HEK293 (cell line): Measurements from ENCODE around the gene FRY.
A peak's percentile ranks its signal among the peaks of the same experiment; 100 is the strongest.

Source experiments
- CTCF ChIA-PET: fragments of 350-600 bp; formaldehyde crosslinking; extraction: SDS; loops from one replicate; lab custom pipeline; 2021; ENCODE audit warnings: antibody characterized with exemption; lab: Yijun Ruan, JAX
- POLR2A ChIA-PET: fragments of 300-600 bp; formaldehyde crosslinking; extraction: SDS; loops from one replicate; lab custom pipeline; 2020; ENCODE audit warnings: antibody characterized with exemption, inconsistent platforms; lab: Yijun Ruan, JAX
- H3K27ac ChIP-seq: fragments of 200-500 bp; sonication (Bioruptor generic); 2 replicates; pipeline ENCODE4 v1.5.1; 2014; ENCODE audit warnings: low read depth, low read length, control low read depth, inconsistent platforms; ENCODE audit errors: extremely low read depth
- H3K36me3 ChIP-seq, 2 experiments: fragments of 200-500 bp in 1 of 2; sonication (Bioruptor generic) in 1 of 2; 1 replicate in 1 of 2; 2 replicates in 1 of 2; pipeline ENCODE4 v1.5.1; 2014 to 2017; ENCODE audit warnings: inconsistent platforms in 2 of 2, low read length in 2 of 2; ENCODE audit not compliant: control insufficient read depth in 2 of 2, insufficient read depth in 1 of 2
- H3K4me1 ChIP-seq: fragments of 200-500 bp; sonication (Bioruptor generic); 2 replicates; pipeline ENCODE4 v1.5.1; 2014; ENCODE audit warnings: mild to moderate bottlenecking, low read length, inconsistent platforms; ENCODE audit not compliant: control insufficient read depth, insufficient read depth
- H3K4me3 ChIP-seq: 2 replicates; pipeline ENCODE4 v1.5.1; 2011; ENCODE audit warnings: low read depth, mild to moderate bottlenecking, control low read depth, low read length, moderate library complexity
- H3K9me3 ChIP-seq: fragments of 200-500 bp; sonication (Bioruptor generic); 2 replicates; pipeline ENCODE4 v1.5.1; 2014; ENCODE audit warnings: low read depth, low read length, inconsistent platforms; ENCODE audit not compliant: control insufficient read depth, insufficient read depth
- SP3 ChIP-seq: fragments of 450-650 bp; formaldehyde crosslinking; IDR thresholded peaks from 2 replicates; pipeline ENCODE4 v1.5.1; 2016; ENCODE audit warnings: missing biosample characterization, missing genetic modification characterization
- ZNF146 ChIP-seq: fragments of 450-650 bp; formaldehyde crosslinking; IDR thresholded peaks from 2 replicates; pipeline ENCODE4 v1.5.1; 2016; ENCODE audit warnings: missing biosample characterization, missing genetic modification characterization
- ZNF169 ChIP-seq: fragments of 450-650 bp; formaldehyde crosslinking; IDR thresholded peaks from 2 replicates; pipeline ENCODE4 v1.5.1; 2016; ENCODE audit warnings: missing biosample characterization, missing genetic modification characterization
- ZNF175 ChIP-seq: fragments of 450-650 bp; formaldehyde crosslinking; IDR thresholded peaks from 2 replicates; pipeline ENCODE4 v1.5.1; 2016; ENCODE audit warnings: missing biosample characterization, missing genetic modification characterization
- ZNF311 ChIP-seq: fragments of 450-650 bp; formaldehyde crosslinking; IDR thresholded peaks from 2 replicates; pipeline ENCODE4 v1.5.1; 2017; ENCODE audit warnings: missing biosample characterization, missing genetic modification characterization, borderline replicate concordance
- ZNF335 ChIP-seq: fragments of 450-650 bp; formaldehyde crosslinking; conservative IDR thresholded peaks from 2 replicates; pipeline ENCODE4 v1.5.1; 2016; ENCODE audit warnings: missing biosample characterization, missing genetic modification characterization
- ZNF391 ChIP-seq: fragments of 450-650 bp; formaldehyde crosslinking; IDR thresholded peaks from 2 replicates; pipeline ENCODE4 v1.5.1; 2016; ENCODE audit warnings: low read depth, missing biosample characterization, missing genetic modification characterization, borderline replicate concordance
- ZNF548 ChIP-seq: fragments of 450-650 bp; formaldehyde crosslinking; IDR thresholded peaks from 2 replicates; pipeline ENCODE4 v1.5.1; 2016; ENCODE audit warnings: missing biosample characterization, missing genetic modification characterization
- ZNF654 ChIP-seq: fragments of 450-650 bp; formaldehyde crosslinking; IDR thresholded peaks from 2 replicates; pipeline ENCODE4 v1.5.1; 2016; ENCODE audit warnings: low read depth, missing biosample characterization, missing genetic modification characterization
- ZNF785 ChIP-seq: fragments of 450-650 bp; formaldehyde crosslinking; IDR thresholded peaks from 2 replicates; pipeline ENCODE4 v1.5.1; 2016; ENCODE audit warnings: missing biosample characterization, missing genetic modification characterization
- ZXDB ChIP-seq: fragments of 450-650 bp; formaldehyde crosslinking; IDR thresholded peaks from 2 replicates; pipeline ENCODE4 v1.5.1; 2016; ENCODE audit warnings: missing biosample characterization, missing genetic modification characterization
- TF ChIP-seq, protein P1 (sequence below): fragments of 450-650 bp; formaldehyde crosslinking; IDR thresholded peaks from 2 replicates; pipeline ENCODE4 v1.5.1; 2017; ENCODE audit warnings: missing biosample characterization, missing genetic modification characterization
- TF ChIP-seq, protein P2 (sequence below): fragments of 450-650 bp; formaldehyde crosslinking; IDR thresholded peaks from 2 replicates; pipeline ENCODE4 v1.5.1; 2016; ENCODE audit warnings: missing biosample characterization, missing genetic modification characterization
- TF ChIP-seq, protein P3 (sequence below): fragments of 450-650 bp; IDR thresholded peaks from 2 replicates; pipeline ENCODE4 v1.5.1; 2018; ENCODE audit warnings: missing biosample characterization, missing genetic modification characterization

Gene FRY

DNA sequence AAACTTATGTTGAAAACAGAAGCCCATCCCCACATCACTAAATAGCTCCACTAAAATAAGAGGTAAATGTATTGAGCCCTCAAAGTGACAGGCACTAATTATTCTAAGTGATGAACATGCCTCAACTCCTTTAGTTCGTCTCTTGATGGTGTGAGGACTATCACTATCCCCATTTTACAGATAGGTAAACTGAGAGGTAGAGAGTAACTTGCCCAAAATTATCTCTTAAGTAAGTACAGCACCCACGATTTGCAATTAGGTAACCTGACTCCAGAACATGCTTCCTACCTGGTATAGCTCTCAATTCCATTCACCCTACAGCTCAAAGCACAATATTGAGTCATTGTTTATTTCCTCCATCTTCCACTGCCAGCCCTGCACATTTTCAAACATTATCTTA, 270.9 kb downstream of the FRY start:
- no peaks in the 10 kb centered on the region for H3K4me1 ChIP-seq
- CTCF ChIA-PET, result interaction anchor here (0.9 kb wide), 1 partner anchor 16 kb away, joined by 3 read pairs; no protein-coding TSS in a partner anchor
- no peaks in the 10 kb centered on the region for H3K36me3 ChIP-seq
- no peaks in the 10 kb centered on the region for H3K9me3 ChIP-seq
- no peak overlapping the region for H3K4me3 ChIP-seq
- POLR2A ChIA-PET, result interaction anchor here (1.6 kb wide), 1 partner anchor 13 kb away, joined by 6 read pairs; the partner anchor contains the start of genes BRCA2 and ZAR1L
- no peak overlapping the region for H3K27ac ChIP-seq
- TF ChIP-seq ZNF548 (tag by site-specific recombination) (no peak), SP3 (no peak), ZNF146 (no peak), ZNF175 (tag by site-specific recombination) (no peak), ZNF311 (tag by site-specific recombination) (no peak)
- TF ChIP-seq, protein P1, sequence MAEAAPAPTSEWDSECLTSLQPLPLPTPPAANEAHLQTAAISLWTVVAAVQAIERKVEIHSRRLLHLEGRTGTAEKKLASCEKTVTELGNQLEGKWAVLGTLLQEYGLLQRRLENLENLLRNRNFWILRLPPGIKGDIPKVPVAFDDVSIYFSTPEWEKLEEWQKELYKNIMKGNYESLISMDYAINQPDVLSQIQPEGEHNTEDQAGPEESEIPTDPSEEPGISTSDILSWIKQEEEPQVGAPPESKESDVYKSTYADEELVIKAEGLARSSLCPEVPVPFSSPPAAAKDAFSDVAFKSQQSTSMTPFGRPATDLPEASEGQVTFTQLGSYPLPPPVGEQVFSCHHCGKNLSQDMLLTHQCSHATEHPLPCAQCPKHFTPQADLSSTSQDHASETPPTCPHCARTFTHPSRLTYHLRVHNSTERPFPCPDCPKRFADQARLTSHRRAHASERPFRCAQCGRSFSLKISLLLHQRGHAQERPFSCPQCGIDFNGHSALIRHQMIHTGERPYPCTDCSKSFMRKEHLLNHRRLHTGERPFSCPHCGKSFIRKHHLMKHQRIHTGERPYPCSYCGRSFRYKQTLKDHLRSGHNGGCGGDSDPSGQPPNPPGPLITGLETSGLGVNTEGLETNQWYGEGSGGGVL (tag by site-specific recombination), result no peak

DNA sequence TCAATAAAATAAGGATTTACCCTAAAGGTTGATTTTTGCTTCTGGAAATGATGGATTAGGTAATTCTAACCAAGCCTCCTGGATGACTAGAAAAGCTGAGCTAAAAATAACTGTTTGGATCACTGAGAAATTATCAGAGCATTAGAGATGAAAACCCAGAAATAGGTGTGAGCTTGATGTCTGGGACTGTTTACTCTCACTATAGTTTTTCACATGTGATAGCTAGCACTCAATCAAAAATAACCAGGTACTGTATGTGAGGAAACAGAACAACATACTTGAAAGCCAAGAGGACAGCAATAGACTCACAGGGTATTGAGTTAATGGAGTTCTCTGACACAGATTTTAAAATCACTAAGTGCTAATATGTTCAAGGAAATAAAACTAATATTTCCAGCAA, 274.1 kb downstream of the FRY start:
- Histone ChIP-seq H3K4me1 (no peaks in the 10 kb centered on the region), H3K27ac (no peak overlapping the region), H3K36me3 (no peaks in the 10 kb centered on the region), H3K4me3 (no peak overlapping the region), H3K9me3 (no peaks in the 10 kb centered on the region)
- POLR2A ChIA-PET, result interaction anchor here (1.7 kb wide), 1 partner anchor 9 kb away, joined by 4 read pairs; the partner anchor contains the start of genes BRCA2 and ZAR1L
- no peak for TF ChIP-seq ZXDB (tag by site-specific recombination)
- no peak for TF ChIP-seq ZNF169 (tag by site-specific recombination)
- TF ChIP-seq, protein P2, sequence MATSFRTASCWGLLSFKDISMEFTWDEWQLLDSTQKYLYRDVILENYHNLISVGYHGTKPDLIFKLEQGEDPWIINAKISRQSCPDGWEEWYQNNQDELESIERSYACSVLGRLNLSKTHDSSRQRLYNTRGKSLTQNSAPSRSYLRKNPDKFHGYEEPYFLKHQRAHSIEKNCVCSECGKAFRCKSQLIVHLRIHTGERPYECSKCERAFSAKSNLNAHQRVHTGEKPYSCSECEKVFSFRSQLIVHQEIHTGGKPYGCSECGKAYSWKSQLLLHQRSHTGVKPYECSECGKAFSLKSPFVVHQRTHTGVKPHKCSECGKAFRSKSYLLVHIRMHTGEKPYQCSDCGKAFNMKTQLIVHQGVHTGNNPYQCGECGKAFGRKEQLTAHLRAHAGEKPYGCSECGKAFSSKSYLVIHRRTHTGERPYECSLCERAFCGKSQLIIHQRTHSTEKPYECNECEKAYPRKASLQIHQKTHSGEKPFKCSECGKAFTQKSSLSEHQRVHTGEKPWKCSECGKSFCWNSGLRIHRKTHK, result peak; percentile 52; the same call in 1 of the 2 replicates
- TF ChIP-seq ZNF785 (tag by site-specific recombination), result no peak
- CTCF ChIA-PET, result interaction anchor here (0.7 to 1.0 kb wide), 4 partner anchors 60 to 395 kb away, joined by 3 to 5 read pairs (median 4); no protein-coding TSS in a partner anchor

DNA sequence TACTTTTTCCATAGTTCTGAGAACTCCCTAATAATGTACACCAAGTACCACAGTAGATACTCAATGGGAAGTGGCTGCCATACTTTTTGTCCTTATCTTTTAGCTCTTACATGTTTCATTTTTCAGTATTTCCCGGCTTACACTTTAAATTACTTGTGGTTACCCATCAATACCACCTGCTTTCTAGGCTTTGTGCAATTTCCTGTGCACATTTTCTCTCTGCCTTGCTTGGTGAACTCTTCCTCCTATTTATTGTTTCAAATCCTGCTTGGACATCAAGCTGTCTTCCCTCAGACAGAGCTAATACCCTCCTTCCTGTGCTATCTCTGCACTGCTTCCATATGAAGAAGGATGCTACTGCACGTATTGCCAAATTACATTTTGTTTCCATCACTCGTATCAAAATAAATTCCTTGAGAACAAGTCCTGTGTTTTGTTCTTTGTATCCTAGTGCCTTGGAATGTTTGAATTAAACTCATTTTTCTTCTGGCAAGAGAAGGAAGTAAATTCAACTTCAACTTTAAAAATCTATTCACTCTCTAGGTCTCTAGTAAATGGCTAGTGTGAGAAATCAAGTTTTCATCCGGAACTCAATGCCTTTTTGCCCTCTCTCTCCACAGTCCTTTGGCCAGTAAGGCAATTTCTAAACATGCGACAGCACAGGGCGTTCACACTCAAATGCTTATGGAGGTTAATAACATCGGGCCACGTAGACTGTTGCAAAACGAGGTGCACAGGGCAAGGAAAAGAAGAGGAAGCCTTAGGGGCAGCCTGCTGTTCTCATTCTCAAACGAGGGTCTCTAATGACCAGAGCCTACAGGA, 277.9 kb downstream of the FRY start:
- TF ChIP-seq ZNF391 (tag by site-specific recombination), result no peak
- H3K36me3 ChIP-seq, result no peaks in the 10 kb centered on the region
- ChIA-PET POLR2A (no interaction called here), CTCF (interaction anchor here (0.6 to 1.4 kb wide), 5 partner anchors 9 to 1664 kb away, joined by 3 to 5 read pairs (median 5); no protein-coding TSS in a partner anchor)
- no peaks in the 10 kb centered on the region for H3K4me1 ChIP-seq
- H3K27ac ChIP-seq, result no peak overlapping the region
- no peak overlapping the region for H3K4me3 ChIP-seq
- no peaks in the 10 kb centered on the region for H3K9me3 ChIP-seq

DNA sequence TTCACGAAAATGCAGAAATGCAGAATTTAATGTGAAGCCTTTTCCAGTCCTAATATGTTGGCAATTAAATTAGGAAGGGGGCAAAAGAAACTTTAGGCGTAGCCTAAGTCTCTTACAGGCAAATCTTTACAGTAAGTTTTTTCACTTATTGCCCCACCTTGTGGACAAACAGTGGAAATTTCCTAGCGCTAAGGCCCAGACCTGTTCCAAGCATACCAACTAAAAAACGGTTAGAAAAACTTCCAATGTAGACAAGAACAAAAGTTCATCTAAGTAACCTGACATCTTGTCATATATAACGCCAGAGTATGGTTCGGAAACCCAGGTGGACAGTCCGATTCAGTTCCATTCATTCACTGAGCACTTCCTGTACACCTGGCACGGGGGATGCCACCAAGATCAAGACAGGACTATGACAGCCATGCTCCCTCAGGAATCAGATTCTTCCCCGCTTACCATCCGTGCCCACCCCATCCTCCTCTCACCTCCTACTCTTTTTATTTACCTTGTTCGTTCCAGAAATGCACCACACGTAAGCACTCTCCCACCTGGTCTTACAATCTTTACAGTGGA, 278.6 kb downstream of the FRY start:
- CTCF ChIA-PET, result no interaction called here
- no peak overlapping the region for H3K4me3 ChIP-seq
- TF ChIP-seq ZNF654 (tag by site-specific recombination) (peak; percentile 54), ZNF335 (tag by site-specific recombination) (0 out of 2 replicates have a peak, but pooled peaks have one; percentile 21)
- TF ChIP-seq, protein P3, sequence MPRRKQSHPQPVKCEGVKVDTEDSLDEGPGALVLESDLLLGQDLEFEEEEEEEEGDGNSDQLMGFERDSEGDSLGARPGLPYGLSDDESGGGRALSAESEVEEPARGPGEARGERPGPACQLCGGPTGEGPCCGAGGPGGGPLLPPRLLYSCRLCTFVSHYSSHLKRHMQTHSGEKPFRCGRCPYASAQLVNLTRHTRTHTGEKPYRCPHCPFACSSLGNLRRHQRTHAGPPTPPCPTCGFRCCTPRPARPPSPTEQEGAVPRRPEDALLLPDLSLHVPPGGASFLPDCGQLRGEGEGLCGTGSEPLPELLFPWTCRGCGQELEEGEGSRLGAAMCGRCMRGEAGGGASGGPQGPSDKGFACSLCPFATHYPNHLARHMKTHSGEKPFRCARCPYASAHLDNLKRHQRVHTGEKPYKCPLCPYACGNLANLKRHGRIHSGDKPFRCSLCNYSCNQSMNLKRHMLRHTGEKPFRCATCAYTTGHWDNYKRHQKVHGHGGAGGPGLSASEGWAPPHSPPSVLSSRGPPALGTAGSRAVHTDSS (tag by site-specific recombination), result no peak
- TF ChIP-seq, all 188 proteins: peak for 2
- Histone ChIP-seq H3K9me3 (no peaks in the 10 kb centered on the region), H3K4me1 (no peaks in the 10 kb centered on the region), H3K27ac (no peak overlapping the region), H3K36me3 (no peaks in the 10 kb centered on the region)
- POLR2A ChIA-PET, result no interaction called here
